DND-41 (cell line): ENCODE measurements around the gene NEUROD2.

Experiments used
- EZH2 ChIP-seq: IDR thresholded peaks from 3 replicates; pipeline ENCODE4 v1.6.1; 2012; ENCODE audit warnings: borderline replicate concordance, low read depth, mild to moderate bottlenecking, moderate library complexity, low read length, inconsistent platforms; ENCODE audit not compliant: severe bottlenecking
- TF ChIP-seq, protein P1 (sequence below): IDR thresholded peaks from 2 replicates; pipeline ENCODE4 v1.5.1; 2012; ENCODE audit warnings: borderline replicate concordance, low read length, moderate library complexity, mild to moderate bottlenecking; ENCODE audit not compliant: poor library complexity, severe bottlenecking; ENCODE audit errors: extremely low read depth

DNA sequence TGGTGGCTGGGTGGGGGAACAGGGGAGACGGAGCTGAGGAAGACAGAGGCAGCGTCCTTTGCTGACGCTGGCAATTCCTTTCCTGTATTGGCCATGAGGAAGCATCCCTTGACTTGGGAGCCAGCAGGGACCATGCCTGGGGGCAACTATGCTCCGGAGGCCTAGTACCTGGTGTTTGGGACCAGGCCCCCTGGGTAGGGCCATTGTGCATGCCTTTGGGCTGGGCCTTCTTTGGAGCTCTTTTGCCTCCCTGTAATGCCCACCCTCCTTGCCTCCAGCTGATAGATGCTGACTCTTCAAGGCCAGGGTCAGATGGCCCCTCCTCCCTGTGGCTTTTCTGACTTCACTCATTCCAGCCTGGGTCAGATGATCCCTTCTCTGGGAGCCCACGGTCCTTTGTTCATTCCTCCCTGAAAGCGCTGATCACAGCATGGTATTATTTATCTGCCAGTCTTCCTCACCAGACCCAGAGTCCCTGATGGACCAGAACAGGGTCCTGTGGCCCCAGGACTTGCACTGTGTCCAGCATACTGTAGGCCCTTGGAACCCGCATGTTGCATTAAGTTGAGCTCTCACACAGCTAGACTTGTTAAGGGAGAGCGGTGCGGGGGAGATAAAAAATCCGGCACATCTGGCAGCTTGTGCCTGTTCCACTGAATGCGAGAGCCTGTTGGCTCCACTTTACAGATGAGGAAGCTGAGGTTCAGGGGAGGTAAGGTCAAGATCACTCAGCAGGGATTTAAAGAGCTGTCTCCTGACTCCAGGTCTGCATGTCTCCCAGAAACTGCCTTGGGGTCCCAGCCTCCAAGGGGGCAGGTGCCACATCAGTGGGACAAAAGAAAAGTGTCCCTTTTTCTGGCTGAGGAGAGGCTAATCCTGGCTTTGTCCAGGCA, 32.1 kb upstream of the NEUROD2 start:
- TF ChIP-seq, protein P1, sequence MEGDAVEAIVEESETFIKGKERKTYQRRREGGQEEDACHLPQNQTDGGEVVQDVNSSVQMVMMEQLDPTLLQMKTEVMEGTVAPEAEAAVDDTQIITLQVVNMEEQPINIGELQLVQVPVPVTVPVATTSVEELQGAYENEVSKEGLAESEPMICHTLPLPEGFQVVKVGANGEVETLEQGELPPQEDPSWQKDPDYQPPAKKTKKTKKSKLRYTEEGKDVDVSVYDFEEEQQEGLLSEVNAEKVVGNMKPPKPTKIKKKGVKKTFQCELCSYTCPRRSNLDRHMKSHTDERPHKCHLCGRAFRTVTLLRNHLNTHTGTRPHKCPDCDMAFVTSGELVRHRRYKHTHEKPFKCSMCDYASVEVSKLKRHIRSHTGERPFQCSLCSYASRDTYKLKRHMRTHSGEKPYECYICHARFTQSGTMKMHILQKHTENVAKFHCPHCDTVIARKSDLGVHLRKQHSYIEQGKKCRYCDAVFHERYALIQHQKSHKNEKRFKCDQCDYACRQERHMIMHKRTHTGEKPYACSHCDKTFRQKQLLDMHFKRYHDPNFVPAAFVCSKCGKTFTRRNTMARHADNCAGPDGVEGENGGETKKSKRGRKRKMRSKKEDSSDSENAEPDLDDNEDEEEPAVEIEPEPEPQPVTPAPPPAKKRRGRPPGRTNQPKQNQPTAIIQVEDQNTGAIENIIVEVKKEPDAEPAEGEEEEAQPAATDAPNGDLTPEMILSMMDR: no peak
- TF ChIP-seq EZH2: no peak
